Stimulated activated CD4-positive, alpha-beta T cell treated with anti-CD3 and anti-CD28 coated beads, Interleukin-4, amount 100 ng/mL, for 48 hours (primary cell): Measurements from ENCODE around the gene NT5DC2.
"Not testable (repeated sequence)": the region's sequence is repeated elsewhere in the genome, so short reads cannot be mapped to it uniquely, and the experiment has no call there.

ENCODE experiments used
- DNase-seq, 2 donors: peaks; one replicate each; pipeline ENCODE4 v3.0.0-alpha.2; 2020; ENCODE audit warnings: low read depth in 2 of 2

Gene NT5DC2

DNA sequence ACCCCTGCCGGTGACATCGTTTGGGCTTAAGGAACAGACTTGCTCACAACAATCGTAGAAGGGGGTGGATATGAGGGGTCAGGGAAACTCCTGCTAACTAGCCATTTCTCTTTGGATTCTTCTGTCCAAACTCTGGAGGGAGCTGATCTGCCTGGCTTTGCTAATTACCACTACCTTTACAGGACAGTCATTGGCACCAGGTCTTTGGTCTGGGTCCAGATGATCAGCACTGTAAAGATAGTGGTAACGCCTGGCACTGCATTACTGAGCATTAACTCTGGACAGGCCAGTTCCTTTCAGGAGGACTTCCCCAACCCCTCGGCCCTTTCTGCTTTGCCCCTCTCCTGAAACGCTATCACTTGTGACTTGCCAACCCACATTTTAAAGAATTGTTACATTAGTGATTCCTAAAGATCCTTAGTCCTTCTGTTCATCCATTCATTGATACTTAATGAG lies 3.5 kb upstream of the NT5DC2 start:
- DNase-seq = no peak

DNA sequence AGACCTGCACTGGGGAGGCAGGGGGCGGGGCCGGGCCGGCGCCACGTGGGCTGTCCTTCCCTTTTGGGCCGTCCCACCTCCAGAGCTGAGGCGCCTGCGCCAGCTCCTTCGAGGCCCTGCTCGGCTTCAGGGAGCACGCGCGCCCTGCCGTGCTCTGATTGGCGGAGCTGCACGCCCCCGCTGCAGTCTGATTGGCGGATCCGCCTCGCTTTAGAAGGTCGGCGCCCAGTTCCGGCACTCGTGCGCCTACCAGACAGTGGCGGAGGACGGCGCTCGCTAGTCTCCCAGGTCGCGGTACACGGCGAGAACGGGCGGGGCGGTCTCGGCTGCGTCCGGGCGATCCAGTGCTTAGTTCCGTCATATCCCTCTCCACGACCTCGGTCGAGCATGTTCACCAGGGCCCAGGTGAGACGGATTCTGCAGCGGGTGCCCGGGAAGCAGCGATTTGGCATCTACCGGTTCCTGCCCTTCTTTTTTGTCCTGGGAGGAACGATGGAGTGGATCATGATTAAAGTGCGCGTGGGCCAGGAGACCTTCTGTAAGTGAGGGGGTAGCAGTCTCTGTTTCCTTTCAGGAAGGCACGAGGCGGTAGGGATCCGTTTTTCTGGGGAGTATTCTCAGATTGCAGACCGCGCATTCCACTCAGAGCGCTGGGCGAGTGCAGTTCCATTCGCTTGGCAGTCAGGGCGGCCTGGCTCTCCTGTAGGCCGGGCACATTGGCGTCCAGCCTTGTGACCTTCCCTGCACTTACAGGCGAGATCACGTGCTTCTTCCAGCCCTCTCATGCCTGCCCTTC lies 2.9 kb upstream of the NT5DC2 start, which contains the start of gene UQCC5:
UQCC5 (plus strand) TSS at position 237 of the 796 bp plus-strand sequence; CDS start at position 388, 151 bp downstream.
- DNase-seq = peak; percentile 93 to 97

DNA sequence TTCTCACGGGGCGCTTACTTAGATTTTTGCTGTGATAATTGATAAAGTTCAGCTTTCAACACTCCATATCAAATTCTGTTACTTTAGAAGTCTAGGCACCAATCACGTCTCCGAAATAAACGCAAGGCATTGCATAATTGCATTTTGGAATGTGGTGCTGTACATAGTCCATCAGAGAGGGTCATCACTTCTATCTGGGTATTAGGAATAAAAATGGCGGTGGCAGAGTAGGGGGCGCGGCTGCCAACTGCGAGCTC lies 2.4 kb upstream of the NT5DC2 start:
- no peak for DNase-seq

DNA sequence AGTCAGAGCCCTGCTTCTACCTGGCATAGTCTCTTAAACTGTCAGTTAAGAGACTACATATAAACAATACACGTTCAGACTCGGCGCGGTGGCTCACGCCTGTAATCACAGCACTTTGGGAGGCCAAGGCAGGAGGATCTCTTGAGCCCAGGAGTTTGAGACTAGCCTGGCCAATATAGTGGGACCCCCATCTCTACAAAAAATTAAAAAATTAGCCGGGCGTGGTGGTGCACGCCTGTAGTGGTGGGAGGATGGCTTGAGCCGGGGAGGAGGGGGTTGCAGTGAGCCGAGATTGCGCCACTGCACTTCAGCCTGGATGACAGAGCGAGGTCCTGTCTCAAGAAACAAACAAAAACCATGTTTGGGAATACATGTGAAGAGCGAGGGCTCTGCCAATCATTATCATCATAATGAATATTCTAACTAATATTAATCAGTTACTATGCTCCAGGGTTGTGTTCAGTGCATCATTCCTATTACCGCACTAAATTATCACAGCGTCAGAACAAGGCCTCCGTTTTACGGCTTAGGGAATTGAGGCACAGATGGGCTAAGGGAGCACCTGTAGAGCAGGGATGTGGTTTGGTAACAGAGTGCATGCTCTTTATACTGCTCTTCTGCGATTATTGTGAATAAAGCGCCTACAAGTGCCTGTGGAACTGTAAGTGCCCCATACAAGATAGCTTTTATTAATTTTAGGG lies 1.9 kb upstream of the NT5DC2 start:
- no peak for DNase-seq

DNA sequence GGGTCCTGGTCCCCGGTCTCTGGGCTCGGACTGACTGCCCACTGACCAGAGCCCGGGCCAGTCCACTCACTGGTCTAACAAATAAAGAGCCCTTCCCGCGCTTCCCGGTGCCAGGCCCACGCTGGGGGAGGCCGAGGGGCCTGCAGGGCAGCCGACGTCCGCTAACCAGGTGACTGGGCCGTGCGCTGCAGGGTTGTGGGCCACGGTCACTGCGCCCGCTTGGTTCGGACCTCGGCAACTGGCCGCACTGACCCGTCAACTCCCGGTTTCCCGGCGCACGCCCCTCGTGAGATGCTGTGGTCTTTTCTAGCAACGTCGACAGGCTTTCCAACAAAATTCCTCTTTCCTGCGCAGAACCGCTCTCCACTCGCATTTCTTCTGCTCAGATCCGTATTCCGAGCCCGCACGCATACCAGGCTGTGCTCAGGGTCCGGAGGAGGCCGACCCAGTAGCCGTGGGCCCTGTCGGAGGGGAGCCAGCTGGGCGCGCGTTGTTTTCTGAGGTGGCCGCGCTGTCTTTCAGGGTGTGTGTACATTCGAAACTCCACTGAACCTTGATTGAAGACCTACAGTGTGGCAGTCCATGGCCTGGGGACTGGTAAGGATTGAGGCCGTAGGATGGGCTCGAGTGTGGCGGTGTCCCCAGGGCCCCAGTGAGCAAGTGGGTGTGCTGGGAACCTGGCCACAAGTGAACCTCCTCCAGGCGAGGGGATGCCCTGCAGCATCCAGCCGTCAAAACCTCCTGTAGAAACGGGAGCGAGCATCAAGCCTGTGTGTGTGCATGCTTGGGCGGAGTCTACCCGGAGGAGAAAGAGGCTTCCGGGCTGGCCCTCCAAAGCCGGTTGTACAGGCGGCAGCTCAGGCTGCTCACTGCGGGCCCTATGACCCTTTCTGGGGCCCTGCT lies 875 bp upstream of the NT5DC2 start:
- no peak for DNase-seq

DNA sequence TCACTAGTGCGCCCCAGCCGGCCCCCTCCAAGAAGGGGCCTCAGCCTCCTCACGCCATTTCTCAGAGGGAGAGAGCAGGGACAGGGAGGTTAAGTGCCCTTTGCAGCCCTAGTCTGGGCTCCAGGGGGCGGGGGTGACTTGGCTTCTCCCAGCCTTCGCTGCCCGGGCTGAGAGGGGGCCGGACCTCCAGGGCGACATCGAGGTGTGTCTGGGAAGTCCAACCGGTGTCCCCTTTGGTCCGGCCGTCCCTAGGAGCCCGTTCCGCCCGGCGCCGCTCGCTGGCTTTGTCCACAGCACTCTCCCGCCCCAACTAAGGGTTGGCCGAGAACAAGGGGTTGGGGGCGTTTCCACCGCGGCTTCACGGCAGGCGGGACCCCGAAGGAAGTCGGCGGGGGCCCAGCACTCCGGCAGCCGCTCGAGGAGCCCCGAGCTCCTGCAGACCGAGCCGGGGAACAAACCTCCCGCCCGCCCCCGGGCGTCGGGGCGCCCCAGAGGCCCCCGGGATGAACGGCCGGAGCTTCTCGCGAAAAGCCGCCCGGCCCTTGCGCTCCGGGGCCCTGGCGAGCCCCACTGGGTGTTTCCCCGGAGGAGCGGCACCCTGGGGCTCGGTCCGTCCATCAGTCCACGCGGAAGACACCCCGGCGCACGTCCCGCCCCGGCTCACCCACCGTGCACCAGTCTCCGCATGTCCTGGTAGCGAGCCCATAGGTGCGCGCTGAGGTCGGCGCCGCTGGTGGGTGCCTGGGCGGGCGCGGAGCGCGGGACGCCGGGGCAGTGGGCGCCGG lies 627 bp downstream of the NT5DC2 start:
- DNase-seq = no peak

DNA sequence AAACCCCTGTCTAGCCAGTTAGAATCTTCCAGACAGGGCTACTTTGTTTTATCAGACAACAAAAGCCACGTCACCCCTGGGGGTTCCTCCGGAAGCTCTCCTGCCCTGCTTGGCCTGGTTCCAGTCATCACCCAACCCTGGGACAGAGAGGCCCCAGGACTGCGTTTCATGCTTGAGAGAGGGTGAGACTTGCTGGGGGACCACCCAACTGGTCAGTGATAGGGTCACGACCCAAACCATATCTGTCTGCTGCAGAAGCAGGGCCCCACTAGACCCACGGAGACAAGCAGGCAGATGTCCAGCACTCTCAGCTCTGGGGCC lies 1.2 kb downstream of the NT5DC2 start:
- DNase-seq = no peak

DNA sequence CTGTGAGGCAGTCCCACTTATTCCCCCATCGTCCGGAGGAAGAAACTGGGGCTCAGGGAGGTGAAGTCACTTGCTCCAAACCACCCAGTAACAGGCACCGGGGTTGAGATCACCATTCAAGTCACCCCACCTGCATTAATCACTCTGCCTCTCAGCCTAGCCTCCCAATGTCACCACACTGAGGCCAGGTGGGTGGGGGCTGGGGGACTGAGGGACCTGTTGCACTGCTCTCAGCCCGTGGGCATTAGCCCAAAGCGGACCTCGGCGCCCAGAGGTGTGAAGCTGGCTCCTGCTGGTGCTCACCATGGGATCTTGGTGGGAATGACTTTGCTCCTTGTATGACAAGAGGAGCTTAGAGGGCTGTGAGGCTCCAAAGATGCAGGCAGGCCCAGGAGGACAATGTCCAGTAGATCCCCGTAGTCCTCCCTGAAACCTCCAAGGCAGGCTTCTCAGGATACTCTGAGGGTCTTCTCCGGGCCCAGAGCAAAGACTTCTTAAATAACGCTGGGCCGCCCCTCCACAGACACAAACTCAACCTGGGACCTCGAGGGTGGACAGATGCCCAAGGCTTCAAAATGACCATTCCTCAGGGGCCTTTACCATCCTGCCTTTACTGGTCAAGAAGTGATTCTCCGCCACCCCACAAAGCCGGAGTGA lies 1.7 kb downstream of the NT5DC2 start:
- DNase-seq = no peak

DNA sequence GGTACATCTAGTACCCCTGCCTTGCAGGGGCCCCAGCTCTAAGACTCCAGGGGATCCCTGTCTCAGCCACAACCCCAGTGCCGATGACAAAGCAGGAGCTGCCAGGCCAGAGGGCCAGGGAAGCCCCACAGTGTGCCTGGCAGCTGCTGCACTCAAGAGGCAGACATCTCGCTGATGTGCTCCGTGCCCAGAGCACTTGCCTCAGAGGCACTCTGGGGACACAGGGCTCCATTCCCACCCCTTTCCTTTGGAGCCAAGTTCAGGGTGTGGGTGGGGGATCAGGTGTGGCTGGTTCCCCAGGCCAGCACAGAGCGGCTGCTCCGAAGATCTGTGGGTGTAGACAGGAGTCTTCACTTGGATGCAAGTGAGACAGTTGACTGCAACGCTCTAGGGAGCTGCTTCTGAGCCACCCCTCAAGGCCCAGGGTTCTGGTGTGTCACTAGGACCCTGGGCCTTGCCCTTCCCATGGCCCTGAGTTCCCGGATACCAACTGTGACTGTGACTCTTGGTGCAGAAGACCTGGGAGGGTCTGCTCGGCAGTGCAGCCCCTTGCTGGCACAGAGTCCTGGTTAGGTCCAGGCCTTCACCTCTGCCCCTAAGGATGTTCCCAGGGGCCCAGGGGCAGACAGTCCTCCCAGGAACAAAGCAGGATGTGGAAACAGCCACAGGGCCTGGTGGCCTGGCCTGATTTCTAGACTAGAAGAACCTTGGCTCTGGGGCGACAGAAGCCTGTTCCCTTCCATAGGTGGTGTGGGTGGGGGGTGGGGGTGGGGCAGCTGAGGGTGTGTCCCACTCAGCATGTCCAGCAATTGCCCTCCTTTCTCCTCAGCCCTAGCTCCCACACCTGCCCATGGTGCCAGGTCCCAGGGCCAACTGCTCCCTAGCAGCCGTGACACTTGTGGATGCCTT lies 2.5 kb downstream of the NT5DC2 start:
- no peak for DNase-seq

DNA sequence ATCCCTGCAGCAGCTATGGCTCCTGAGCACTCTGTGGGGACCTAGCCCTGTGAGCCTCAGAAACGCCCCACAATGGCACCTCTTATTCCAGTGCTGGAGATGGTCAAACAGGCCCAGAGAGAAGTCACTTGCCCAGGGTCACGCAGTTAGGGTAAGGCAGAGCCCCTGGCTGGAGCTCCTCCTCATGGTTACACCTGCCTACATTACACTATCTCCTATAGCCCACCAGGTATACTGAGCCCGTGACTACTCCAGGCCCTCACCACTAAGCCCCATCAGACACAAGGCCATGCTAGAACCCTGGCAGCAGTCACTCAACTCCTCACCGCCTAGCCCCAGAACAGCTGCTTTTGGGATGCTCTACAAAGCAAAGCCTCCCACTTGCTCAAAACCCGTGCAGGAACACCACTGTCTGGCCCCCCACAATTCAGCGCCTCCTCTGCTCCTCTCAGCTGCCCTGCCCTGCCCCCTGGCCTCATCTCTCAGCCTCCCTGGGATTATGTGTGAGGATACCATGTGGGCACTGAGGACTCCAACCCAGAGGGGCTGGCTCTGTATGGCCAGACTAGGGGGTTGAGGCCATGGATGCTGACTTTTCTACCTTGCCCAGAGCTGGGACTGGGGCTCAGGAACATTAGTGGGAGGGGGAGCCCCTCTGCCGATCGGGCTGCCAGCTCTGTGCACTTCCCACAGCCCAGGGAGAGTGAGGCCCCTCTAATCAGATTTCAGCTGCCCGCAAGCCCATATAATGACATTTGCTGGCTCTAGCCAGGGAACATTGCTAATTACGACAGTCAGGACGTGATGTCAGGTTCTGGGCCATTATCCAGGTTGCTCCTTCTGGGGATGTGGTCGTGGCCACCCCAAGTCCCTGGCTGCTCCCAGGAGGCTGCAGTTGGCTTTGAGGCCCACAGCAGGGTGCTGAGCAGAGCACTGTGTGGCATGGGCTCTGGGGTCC lies 4.0 kb downstream of the NT5DC2 start:
- no peak for DNase-seq

DNA sequence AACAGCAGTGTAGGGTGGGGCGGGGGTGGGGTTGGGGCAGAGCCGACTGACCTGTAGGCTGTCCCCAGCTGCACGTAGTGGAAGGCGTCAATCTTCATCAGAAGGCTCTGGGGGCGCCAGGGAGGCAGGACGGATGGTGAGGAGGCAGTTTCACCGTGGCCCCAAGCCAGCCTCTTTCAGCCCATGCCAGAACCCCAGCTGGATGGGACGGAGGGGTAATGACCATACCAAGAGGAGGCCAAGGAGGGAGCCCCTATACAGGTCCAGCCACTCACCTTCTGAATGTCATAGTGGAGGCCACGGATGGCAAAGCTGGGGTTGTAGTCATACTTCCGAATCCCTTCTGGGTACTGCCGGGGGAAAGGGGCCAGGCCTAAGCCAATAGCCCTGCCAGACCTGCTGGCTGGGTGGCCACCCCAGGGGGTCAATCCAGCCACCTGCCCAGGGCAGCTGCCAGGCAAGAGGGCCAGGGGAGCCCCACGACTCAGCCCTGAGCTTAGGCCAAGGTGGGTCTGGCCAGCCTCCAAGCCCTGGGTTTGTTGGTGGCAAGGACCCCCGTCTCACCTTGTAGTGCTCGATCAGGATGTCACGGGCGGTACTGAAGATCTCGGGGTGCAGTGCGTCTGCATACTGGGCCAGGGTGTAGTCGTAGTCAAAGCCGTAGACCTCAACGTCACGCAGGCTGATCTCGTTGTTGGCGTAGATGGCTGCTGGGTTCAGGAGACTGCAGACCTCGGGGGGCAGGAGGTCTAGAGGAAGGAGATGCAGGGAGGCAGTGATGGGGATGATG lies 4.9 kb downstream of the NT5DC2 start:
- no peak for DNase-seq

DNA sequence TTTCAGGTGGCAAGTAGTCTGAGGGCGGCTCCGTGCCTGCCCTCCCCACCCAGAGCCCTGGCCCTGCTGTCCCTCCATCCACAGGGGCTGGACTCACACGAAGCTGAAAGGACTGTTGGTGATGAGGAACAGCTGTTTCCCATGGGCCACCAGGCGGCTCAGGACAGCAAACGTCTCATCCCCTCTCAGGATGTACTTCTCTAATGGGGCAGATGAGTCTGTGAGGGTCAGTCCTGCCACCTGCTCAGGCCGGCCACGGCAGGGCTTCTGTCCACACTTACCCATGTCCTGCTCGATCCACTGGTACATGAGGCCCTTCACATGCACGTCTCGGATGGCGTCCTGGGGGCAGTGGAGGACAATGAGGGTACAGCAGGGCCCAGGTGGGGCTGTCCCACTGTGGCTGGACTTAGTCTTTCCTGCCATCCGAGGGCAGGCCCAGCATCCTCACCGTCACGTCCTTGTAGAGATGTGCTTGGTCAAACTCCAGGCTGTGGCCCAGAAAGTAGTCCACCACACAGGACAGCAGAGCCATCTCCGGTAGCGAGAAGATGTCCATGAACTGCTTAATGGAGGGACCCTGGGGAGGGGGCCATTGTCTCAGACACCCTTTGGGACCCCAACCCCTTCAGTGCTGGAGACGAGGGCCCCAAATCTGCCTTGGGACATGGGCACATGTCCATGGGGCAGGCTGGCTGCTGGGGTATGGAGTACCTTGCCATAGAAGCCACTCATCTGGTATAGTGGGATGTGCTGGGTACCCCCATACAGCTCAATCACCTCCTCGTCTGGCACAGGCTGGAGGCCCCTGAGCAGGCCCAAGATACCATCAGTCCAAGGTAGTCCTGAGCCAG lies 5.7 kb downstream of the NT5DC2 start:
- no peak for DNase-seq

DNA sequence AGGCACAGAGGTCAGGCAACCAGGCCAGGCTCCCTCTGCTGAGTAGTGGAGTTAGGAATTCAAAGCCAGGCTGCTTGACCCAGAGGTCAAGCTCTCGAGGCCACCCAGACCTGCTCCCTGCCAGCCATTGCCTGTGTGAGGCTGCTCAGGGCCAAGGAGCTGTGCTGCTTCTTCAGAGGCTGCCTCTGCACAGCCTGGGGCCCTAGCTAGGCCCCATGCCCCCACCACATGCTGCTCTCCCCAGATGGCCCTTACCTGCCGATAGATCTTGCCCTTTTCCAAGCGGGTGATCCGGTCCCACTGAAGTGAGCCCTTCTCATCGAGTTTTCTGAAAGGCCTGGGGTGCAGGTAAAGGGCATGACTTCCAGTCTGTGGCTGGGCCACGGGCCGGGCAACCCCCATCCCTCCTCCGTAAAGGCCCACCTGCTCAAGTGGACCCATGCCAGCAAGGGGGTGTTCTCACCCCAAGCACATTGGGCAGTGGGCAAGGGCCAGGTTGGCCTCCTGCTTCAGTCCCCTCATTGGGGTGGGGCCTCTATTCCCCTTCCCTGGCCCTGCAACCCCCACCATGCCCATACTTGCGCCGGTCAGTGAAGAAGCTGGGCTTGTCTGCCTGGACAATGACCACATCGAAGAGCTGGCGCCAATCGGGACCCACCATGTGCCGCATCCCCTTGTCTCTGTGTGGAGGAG lies 6.5 kb downstream of the NT5DC2 start:
- no peak for DNase-seq

DNA sequence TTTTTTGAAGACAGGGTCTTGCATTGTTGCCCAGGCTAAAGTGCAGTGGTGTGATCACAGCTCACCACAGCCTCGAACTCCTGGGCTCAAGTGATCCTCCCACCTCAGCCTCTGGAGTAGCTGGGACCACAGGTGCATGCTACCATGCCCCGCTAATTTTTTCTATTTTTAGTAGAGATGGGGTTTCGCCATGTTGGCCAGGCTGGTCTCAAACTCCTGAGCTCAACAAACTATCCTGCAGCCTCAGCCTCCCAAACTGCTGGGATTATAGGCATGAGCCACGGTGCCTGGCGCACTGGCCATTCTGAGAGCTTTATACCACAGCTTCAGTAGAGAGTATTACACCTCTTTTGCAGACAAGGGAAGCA lies 7.0 kb downstream of the NT5DC2 start:
- not testable (repeated sequence) for DNase-seq

DNA sequence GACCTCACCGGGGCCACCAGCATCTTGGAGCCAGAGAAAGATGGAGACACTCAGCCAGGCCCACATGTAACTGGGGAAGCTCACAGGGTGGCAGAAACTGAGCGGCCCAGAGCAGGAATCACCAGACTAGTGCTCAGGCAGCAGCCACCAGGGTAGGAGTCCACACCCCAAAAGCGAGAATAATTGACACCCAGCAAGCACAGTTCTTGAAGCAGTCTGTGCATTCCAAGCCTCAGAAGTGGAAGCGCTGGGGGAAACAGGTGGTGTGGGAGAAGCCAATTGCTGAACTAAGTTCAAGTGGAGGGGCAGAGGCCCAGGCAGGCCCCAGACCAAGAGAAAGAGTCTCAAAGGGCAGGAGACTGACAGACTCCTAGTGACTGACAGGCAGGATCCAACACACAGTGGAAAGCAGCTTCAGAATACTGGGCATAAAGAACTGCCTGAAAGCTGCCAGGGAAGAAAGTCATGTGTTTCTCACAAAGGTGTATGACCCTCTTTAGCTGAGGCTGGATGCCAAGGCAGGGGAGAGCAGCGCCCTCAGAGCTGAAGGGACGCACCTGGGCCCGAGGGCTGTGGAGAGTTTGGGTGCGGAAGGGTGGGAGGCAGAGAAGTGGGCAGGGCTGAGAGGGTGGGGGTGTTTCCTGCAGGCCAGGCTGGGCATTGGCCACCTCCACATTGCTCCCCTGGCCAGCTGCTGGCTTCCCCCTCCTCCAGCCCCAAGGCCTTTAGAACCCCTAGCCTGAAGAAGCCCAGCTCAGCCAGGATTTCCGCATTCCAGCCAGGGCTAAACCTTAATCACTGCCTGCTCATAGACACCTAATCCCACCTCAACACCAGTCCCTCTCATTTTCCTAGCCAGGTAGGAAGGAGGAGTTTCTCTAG lies 7.7 kb downstream of the NT5DC2 start:
- no peak for DNase-seq
